Amniotic stem cell (primary cell): ENCODE results near the gene MRAS.
A peak's percentile ranks its signal among the peaks of the same experiment; 100 is the strongest.
"Not testable (repeated sequence)": the region's sequence is repeated elsewhere in the genome, so short reads cannot be mapped to it uniquely, and the experiment has no call there.

Experiments used
- DNase-seq: peaks from one replicate; lab custom pipeline; 2025; lab: John Stamatoyannopoulos, UW

Gene MRAS

DNA sequence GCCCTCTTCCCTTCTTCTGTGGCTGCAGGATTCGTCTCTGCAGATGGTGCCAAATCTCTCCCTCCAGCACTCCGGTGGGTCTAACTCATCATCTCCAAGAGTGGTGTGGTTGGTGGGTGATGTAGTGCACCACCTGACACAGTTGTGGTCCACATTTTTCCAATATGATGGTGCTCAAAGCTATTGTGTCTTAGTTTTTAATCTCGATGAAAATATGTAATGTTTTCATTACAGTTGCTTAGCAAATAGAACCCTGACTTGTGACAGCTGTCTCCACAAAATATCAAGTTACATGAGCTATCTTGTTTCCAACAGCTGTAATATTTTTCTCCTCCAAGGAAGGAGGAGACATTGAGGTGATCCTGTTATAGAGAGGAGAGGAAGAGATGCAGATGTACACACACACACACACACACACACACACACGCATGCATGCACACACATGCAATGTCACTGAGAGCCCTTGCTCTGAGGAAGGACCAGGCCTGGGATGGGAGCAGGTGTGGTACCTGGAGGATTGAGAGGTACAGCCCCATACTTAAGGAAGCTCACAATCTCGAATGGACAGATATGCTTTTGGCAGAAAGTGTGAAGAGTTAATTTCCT is 70.3 kb downstream of the MRAS start:
- no peak for DNase-seq

DNA sequence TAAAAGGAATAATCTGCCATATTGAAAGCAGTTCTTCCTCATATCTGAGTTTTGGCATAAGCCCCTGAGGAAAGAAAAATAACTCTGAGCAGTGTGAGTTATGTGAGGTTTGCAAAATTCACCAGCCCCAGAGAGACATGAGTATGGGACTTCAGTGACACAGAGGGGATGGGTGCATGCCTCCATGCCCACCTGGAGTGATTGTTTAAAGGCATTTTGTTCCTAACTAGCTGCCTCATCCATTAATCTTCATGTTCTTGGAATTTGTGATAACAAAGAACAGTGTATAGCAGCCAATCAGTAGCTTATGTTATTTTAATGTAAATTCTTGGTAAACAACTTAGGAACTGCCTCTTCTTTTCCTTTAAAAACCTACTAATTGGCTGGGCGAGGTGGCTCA is 74.9 kb downstream of the MRAS start:
- no peak for DNase-seq

DNA sequence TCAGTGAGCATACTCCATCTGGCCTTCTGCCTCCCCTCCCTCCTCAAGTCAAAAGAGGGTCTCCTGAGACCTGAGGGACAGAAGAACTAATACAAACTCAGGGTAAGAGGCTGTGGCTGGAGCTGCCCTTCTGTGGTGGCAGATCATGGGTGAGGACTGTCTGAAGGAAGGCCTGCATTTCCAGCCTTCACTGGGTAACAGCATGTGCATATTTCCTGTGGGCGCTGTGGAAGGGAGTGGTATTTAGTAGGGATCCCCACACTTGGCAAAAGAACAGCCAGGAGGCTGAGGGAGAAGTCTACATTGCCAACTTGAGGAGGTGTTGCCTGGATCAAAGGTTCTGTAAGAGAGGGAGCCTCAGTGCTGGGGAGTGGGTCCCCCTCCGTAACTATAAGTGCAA is 75.9 kb downstream of the MRAS start:
- no peak for DNase-seq

DNA sequence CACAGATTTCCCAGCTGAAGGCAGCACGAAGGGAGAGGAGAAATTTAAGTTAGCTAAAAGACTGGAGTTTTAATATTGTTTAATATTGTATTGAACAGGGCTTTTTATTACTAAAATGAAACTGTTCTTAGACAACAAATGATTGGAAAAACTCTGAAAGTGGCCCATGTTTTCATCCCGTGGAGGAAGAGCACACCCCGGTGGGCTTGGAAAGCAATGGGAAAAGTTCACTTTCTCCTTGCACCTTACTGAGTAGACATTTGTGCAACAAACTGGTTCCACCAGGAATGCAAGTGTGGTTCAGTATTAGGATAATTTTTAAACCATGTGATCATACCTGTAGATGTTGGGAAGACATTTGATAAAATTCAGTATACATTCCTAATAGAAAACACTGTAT is 77.8 kb downstream of the MRAS start:
- DNase-seq: no peak

DNA sequence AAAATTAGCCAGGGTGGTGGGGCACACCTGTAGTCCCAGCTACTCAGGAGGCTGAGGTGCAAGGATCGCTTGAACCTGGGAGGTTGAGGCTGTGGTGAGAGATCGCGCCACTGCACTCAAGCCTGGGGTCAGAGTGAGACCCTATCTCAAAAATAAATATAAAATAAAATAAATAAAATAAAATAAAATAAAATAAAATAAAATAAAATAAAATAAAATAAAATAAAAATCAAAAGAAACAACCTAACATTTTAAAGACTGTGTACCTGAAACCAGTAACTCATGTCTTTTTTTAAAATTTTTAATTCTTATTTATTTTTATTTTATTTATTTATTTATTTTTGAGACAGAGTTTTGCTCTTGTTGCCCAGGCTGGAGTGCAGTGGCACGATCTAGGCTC is 78.4 kb downstream of the MRAS start:
- not testable (repeated sequence) for DNase-seq

DNA sequence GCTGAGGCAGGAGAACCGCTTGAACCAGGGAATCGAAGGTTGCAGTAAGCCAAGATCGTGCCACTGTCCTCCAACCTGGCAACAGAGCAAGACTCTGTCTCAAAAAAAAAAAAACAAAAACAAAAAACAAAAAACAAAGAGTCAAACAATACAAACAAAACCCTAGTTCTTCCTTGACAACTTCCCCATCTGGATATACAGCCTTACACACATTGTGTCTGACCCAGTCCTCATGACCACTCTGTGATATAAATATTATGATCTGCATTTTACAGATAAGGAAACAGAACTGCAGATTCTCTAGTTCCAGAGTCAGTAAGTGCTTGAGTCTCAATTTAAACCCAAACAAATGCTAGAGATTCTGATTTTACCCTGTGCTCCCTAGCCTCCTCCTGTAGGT is 81.3 kb downstream of the MRAS start:
- no peak for DNase-seq

DNA sequence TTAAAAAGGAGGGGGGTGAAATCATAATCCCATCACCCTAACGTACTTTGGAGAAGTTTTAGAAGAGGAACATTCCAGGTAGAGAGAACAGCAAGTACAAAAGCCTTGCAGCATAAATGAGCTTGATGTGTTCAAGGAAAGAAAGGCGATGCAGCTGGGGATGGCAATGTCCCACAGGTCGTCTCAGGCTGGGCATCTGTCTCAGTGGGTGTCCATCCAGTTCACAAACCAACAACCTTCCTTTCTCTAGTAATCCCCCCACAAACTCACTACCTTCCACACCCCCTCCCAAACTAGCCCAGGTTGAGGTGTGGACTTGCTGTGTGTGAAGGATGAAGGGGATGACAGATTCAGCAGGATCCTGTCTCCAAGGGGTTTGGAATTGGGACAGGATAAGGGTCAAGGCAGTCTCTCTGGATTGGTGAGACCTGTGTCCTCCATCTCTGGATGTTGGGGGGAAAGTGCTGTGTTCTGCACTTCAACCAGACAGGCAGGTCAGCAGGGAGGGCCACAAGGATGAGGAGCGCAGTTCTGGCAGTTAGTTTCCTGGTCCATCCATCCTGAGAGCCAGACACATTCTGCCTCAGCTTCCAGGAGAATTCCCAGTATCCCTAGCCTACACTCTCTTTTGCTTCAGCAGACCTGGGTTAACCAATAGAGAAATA is 84.3 kb downstream of the MRAS start:
- DNase-seq: no peak

DNA sequence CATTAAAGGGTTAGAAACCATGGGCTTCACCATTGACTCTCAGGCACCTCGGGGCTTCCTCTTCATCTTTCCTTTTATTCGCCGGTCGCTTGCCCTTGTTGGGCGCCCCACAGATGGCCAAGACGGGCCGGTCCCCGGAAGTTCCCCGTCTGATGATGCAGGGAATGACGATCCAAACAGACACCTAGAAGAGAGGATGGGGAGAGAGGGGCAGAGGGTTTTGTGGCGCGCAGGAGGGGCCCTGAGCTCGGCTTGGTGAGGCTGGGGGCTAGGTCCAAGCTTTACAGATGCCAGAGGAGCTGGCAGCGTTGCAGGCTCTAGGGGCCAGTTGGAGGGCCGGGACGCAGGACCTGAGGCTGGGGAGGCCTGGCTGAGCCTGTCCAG is 85.5 kb downstream of the MRAS start:
- no peak for DNase-seq

DNA sequence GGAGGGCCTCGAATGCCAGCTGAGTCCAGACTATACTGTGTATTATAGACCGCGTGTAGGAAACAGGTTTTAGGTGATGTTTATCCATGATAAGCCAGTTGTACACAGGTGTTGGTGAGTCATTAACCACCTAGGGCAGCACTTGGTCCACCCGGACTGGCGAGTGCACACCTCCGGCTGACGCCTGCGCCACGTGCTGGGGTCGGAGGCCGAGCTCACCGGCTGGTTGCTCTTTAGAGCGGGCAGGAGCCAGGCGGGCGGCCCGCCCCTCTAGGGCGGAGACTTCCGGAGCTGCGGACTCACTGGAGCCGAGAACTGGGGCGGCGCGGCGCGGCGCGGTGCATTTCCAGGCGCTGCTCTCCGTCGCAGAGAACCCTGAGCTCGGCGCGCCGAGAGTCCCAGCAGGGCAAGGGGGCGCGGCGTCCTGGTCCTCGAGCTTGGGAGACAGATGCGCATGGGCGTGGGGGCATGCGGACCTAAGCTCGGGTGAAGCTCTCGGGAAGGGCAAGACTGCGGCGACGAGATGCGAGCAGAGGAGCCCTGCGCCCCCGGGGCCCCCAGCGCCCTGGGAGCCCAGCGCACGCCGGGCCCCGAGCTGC is 86.0 kb downstream of the MRAS start, which contains the start of gene ESYT3:
Gene ESYT3 (plus strand): TSS at position 341 of the 599 bp plus-strand sequence. CDS start 183 bp downstream, at position 524.
- peak; percentile 17 for DNase-seq

DNA sequence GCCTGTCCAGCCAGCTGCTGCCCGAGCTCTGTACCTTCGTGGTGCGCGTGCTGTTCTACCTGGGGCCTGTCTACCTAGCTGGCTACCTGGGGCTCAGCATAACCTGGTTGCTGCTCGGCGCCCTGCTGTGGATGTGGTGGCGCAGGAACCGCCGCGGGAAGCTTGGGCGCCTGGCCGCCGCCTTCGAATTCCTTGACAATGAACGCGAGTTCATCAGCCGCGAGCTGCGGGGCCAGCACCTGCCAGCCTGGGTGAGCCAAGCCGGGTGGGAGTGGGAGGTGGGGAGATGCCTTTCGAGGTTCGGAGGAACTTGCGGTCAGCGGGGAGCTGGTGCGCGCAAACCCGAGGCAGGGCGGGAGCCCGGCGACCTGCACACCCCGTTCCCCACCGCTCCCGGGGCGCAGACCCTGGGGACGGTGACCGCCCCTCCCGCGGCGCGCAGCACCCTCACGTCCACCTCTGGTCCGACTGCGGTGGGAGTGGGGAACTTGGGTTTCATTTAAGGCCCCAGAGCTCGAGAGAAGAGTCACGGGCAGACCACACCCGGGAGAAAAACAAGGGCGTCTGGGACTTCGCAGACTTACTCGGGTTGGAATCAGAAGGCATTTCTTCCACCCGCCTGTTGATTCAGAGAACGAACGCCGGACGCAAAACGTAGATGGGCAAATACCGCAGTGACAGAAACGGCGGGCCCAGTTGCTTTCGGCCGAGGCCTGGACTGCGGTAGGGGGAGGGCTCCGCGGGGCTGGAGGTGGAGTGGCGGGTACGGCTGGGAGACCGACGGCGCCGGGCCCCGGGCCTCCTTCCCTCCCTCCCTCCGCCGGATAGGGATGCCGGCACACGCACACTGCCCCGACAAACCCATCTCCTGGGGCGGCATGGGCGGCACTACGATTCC is 86.7 kb downstream of the MRAS start:
- no peak for DNase-seq

DNA sequence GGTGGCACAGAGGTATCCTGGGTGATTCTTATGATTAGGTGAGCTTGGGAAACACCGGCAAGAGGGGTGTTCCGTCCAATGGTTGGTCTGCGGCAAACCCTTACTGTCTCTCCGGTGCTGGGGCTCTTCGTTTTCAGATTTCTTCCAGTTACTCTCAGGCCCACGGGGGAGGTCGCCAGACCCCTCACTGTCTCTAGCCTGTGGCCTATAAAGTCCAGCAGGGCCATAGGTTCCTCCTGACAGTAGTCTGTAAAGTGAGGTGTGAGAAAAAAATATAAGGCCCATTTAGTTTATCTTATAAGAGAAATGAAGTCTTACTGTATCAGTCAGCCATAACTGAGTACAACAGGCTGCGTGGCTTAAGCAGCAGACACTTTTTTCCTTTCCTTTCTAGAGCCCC is 87.5 kb downstream of the MRAS start:
- no peak for DNase-seq

DNA sequence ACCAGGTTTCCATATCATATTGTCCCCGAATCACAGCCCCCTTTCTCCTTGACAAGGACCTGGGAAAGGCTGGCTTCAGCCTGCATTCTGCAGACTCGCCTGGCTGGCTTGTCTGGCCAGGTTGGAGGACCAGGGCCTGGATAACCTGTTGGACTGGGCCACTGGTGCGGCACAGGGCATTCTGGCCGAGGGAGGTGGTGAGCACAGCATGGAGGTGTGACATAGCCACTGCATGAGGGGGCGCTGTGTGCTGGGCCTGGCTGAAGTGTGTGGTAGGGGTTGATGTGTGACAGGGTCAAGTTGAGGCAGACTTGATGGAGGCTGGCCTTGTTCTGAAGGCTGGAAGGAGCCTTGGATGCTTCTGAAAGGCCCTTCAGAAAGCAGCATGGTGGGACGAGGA is 88.9 kb downstream of the MRAS start:
- DNase-seq: no peak

DNA sequence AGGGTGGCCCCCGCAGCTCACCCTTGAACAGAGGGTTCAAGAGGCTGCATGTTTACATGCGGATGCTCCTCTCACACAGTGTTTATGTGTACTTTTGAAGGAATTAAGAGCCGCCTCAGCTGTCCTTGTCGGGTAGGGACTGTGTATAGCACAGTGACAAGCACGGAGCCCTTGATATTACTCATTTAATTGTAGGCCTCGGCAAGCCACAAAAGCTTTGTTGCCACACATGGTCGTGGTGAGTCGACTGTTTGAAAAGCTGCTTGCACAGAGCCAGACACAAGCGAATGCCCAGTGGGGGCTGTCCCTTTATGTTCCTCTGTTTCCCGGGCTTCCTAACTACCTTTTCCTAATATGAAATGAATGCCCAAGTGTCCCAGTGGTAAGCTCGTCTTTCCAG is 90.5 kb downstream of the MRAS start:
- no peak for DNase-seq

DNA sequence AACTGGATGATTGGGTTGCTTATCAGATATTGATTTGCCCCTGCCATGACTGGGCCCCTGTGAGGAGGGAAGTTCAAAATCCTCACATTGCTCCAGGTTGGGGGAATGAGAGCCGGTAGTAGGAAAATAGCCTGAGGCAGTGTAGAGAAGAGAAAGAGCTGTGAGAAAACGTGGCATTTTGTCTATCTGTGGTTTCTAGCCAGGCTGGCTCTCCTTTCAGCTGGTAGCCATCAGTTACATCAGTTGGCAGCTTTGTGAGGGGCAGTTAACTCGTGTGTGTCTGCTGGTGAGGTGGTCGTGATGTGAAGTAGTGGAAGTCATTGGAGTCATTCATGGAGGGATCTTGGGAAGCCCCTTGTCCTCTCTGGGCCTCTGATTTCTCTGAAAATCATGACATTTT is 91.3 kb downstream of the MRAS start:
- DNase-seq: no peak

DNA sequence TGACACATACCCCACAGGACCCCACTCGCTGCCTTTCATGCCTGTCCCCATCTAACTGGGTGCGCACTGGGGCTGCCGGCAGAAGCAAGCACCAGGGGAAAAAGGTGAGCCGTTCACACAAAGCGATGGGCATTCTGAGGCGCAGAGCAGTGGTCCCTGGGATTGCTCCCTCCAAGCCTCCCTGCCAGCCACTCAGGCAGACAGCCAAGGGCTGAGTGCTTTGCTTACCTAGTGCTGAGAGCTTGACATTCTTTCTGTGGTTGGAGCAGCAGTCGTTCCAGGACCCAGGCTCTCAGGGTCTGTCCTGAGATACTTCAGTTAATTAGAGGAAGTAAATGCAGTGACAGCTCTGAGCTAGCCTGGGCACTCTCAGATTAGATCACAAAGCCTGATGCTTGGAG is 91.7 kb downstream of the MRAS start:
- no peak for DNase-seq

DNA sequence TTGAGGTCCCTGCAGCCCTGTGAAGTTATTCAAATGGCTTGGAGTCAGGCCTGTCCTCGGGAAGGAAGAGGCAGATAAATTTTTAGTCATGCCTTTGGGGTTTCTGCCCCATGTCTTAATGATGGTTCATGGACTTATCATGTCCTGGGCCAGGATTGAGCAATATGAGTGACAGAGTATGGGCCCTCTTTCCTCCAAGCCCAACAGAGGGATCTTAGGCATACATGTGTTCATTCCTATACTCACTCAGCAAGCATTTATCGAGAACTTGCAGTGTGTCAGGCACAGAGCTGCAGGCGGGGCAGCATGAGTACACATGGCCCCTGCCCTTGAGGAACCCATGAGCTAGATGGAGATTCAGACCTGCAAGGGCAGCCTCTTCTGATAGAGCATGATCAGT is 92.2 kb downstream of the MRAS start:
- no peak for DNase-seq

DNA sequence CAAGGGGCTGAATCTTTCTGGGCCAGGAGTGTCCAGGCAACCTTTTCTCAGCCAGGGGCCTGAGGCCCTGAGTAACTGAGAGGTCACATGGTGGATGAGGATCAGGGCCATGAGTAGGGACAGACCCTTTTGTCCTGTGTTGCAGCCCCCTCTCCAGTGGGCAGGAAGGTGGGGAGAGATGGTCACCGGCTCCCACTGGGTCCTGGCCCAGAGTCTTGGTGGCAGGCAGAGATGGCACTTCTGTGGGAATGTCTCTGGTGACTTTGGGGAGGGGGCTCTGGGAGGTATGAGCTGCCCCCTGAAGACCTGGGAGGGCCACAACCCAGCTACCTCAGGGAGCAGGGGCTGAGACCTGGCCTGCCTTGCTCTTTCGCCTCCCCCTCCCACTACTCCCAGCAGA is 92.9 kb downstream of the MRAS start:
- no peak for DNase-seq

DNA sequence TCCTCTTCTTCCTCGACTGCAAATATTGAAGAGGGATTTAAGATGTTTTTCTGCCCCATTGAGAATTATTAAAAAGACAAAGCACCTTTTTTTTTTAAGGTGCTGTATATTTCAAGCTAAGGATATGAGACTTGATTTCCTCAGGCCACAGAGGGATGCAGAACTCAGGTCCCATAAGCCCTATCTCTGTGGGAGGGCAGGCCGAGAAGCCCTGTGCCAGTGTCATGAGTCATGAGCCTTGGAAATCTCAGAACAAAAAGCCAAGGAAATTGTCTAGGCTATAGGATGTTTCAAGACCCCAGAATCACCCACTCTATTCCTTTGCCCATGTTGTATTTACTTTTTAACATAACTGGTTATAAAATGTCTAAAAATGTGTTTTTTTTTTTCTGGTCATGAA is 93.4 kb downstream of the MRAS start:
- no peak for DNase-seq

DNA sequence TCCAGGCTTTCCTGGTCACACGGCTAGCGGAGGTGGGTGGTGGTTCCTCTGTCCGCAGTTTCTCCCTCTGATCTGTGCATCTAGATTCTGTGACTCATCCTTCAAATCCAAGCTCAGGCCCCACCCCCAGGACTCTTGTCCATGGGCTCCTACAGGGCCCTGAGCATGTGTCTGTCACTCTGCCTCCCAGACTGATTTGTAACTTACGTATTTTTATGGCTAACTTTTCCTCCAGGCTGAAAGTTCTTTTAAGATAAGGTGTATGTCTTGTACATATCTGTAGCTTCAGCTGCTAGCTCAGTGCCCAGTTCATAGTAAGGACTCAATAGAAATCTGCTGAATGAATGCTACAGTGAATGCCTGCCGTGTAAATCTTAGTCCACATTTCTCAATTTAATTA is 94.1 kb downstream of the MRAS start:
- DNase-seq: no peak

DNA sequence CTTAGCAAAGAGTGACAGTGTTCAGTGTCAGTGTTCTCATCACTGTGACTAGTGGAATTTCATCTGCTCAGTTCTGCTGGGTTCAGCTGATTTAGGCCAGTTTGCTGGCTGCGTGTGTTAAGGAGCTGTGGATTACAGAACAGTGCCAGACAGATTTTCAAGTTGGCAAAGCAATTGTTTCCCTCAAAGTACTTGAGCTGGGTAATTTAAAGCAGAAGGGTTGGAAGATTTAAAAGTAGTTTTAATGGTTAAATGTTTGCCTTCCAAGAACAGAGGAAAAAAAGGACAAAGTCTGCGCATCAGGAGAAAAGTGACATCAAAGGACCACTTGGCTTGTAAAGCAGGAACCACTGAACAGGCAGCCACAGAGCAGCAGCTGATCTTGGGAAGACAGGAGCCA is 94.7 kb downstream of the MRAS start:
- DNase-seq: no peak

DNA sequence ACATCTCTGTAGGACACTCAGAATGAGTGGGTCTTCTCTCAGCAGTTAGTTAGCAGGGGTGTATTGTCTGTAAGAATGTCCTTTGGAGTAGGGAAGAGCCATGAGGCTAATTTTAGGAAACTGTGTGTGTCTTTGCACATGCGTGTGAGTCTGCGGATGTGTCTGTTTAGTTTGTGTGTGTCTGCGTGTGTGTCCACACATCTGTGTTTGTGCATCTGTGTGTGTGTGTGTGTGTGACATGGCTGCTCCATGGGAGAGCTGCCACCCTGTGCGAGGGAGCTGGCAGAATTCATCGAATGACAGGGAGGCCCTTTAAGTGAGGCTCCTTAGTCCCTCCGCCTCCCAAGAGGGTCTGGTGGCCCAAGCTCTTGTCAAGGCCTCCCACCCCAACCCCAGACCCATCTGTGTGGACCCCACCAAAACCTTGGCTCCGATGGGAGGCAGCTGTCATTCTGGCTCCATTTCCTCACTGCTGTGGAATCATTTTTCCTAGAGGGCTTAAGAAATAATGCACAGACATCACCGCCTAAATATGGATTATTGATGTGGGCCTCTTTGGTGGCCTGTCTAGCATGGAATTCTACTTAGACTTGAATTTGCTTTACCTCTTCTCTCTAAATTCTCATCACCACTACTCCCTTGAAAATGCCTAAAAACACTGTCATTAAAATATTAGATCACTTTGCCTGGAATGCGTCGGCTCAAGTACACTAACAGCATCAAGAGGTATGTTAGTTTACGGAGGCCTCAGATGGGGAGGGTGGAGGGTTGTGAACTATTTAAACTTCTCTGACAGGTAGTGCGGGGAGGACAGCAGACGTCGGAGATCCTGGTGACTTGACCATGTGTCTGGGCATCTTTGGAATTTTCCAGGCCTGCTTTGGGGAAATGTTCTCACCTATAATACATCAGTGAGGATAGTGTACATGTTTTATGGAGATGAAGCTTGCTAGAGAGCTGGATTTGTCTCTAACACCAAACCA is 95.4 kb downstream of the MRAS start:
- no peak for DNase-seq

DNA sequence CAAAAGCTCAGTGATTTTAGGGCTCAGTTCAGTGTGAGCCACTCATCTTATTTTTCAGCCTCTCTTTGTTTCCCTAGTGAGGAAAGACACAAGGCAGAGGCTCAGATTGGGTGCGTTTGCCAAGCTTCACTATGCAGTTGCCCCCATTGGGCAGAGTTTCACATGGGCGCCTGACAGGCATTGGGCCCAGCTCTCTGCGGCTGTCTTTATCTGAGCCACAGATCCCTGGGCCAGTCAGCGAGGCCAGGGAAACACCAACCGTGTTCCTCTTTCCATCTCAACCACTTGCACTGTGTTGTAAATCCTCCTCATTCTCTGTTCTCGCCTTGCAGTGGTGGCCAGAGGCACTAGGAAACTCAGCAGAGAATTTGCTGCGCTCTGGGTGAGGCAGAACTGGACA is 96.9 kb downstream of the MRAS start:
- no peak for DNase-seq
